ENCODE data around the gene RIC3. TPM values are rescaled to one million over a fixed set of nuclear protein-coding genes. Genes with fewer than 3 reads are reported as not detected.

RIC3 gene
- total and polyA plus RNA-seq, 2 donors (not counting 3 experiments of a cell fraction or from before 2014, with no cell fraction given) = not detected

GRCh38 chr11:8217926-8218325 lies 49.1 kb upstream of the RIC3 start:
- Histone ChIP-seq H3K4me1 (ENCODE audit: control insufficient read depth, extremely low read depth, insufficient read depth, low read length) (no peaks in the 10 kb centered on the region), H3K9ac (replicated peaks; ENCODE audit: extremely low read depth, insufficient read depth, low read length) (no peak overlapping the region), H3K36me3 (ENCODE audit: control insufficient read depth in 2 of 2, extremely low read depth in 1 of 2, insufficient read depth in 2 of 2, low read length in 2 of 2) (no peaks in the 10 kb centered on the region), H2AFZ (ENCODE audit: low read depth, low read length) (no peak overlapping the region), H3K4me2 (ENCODE audit: insufficient read depth, low read length) (no peak overlapping the region), H3K9me3 (replicated peaks; ENCODE audit: control insufficient read depth, insufficient read depth, low read length) (no peaks in the 10 kb centered on the region), H3K79me2 (ENCODE audit: control insufficient read depth, insufficient read depth, low read length) (no peaks in the 10 kb centered on the region), H4K20me1 (replicated peaks; ENCODE audit: control insufficient read depth, extremely low read depth, insufficient read depth, low read length) (no peaks in the 10 kb centered on the region), H3K27ac (ENCODE audit: insufficient read depth, low read depth, low read length) (no peak overlapping the region), H3K4me3 (replicated peaks in 1 of 3; ENCODE audit: insufficient read depth in 1 of 3, low read depth in 1 of 3, low read length in 3 of 3) (no peak overlapping the region), H3K27me3 (ENCODE audit: control insufficient read depth in 2 of 2, insufficient read depth in 2 of 2, low read length in 2 of 2) (peaks cover 2 to 6% of the 10 kb centered on the region in 2 experiments), H3K9me1 (replicated peaks; ENCODE audit: control insufficient read depth, extremely low read depth, insufficient read depth, low read length) (no peaks in the 10 kb centered on the region)
- ChIA-PET POLR2A (no interaction called here), CTCF (interaction anchor here (0.7 to 2.4 kb wide), 6 partner anchors 11 to 741 kb away, joined by 3 to 10 read pairs (median 5); partner anchors contain the start of gene LMO1)
- no TSS peak for BruUV-seq (replicated peaks)
- DNase-seq (ENCODE audit: low read depth, low spot score) (no peak), FAIRE-seq (no peak)
- no peak for TF ChIP-seq MAX (IDR thresholded peaks at IDR 0.05; ENCODE audit: insufficient read depth, insufficient read length)
- TF ChIP-seq GATA2 (IDR thresholded peaks at IDR 0.05; ENCODE audit: insufficient read depth, insufficient read length, low read depth, low read length) = no peak
- TF ChIP-seq JUN (IDR thresholded peaks at IDR 0.05; ENCODE audit: borderline replicate concordance, insufficient read depth, insufficient read length, low read depth) = no peak
- TF ChIP-seq CTCF (IDR thresholded peaks at IDR 0.05; ENCODE audit: extremely low read depth in 1 of 2, insufficient read depth in 1 of 2, low read depth in 1 of 2, low read length in 2 of 2) = no peak
- no peak for TF ChIP-seq POLR2AphosphoS5 (IDR thresholded peaks at IDR 0.05; ENCODE audit: insufficient read depth, low read depth, low read length)
- no peak for TF ChIP-seq POLR2A (IDR thresholded peaks at IDR 0.05; ENCODE audit: low read depth, low read length)
- dilution Hi-C loops (cut with MboI; ENCODE audit: extremely low pct_ligation_motif_present, low sequenced_read_pairs) (no loop called here), intact Hi-C loops (cut with micrococcal nuclease) (no loop called here)
